Activated T-cell treated with anti-CD3 and anti-CD28 coated beads, Interleukin-2, amount 50 U/mL, for 72 hours (primary cell): ENCODE results near the gene BATF. TPM values are rescaled to one million over a fixed set of nuclear protein-coding genes. Genes with fewer than 3 reads are reported as not detected.
"Not testable (repeated sequence)": the region's sequence is repeated elsewhere in the genome, so short reads cannot be mapped to it uniquely, and the experiment has no call there.

Source experiments
- ATAC-seq, 2 donors: fragments of 150-1000 bp; cut with Tn5 transposase; replicated peaks in 1 of 2; 2 replicates each; pipeline ENCODE4 v1.10.0; 2021; ENCODE audit warnings: moderate library complexity in 2 of 2, mild to moderate bottlenecking in 1 of 2
- DNase-seq, 2 donors: peaks; one replicate each; pipeline ENCODE4 v3.0.0; 2021 to 2022; ENCODE audit warnings: mixed read lengths in 1 of 2
- H3K27ac Mint-ChIP-seq: one replicate; pipeline ENCODE4 v1.8.0; 2022; ENCODE audit warnings: mild to moderate bottlenecking, moderate library complexity, mixed read lengths
- H3K27me3 Mint-ChIP-seq: one replicate; pipeline ENCODE4 v1.8.0; 2022; ENCODE audit warnings: low read depth, mixed read lengths
- H3K36me3 Mint-ChIP-seq, 2 donors: one replicate each; pipeline ENCODE4 v1.8.0; 2022; ENCODE audit warnings: mixed read lengths in 2 of 2, mild to moderate bottlenecking in 1 of 2; ENCODE audit not compliant: insufficient read depth in 2 of 2
- H3K4me1 Mint-ChIP-seq: one replicate; pipeline ENCODE4 v1.8.0; 2022; ENCODE audit warnings: low read depth, mixed read lengths
- H3K4me3 Mint-ChIP-seq, 2 donors: one replicate each; pipeline ENCODE4 v1.8.0; 2022; ENCODE audit warnings: mild to moderate bottlenecking in 2 of 2, mixed read lengths in 2 of 2, moderate library complexity in 2 of 2
- H3K9me3 Mint-ChIP-seq, 2 donors: one replicate each; pipeline ENCODE4 v1.8.0; 2022; ENCODE audit warnings: mixed read lengths in 2 of 2
- total RNA-seq, 2 donors: library from RNA; stranded (reverse); gene quantifications; one replicate each; pipeline ENCODE4 v1.2.3, GENCODE V29; 2022

The BATF gene
- total RNA-seq = 100 to 1,000 TPM; 171 to 185 TPM

DNA sequence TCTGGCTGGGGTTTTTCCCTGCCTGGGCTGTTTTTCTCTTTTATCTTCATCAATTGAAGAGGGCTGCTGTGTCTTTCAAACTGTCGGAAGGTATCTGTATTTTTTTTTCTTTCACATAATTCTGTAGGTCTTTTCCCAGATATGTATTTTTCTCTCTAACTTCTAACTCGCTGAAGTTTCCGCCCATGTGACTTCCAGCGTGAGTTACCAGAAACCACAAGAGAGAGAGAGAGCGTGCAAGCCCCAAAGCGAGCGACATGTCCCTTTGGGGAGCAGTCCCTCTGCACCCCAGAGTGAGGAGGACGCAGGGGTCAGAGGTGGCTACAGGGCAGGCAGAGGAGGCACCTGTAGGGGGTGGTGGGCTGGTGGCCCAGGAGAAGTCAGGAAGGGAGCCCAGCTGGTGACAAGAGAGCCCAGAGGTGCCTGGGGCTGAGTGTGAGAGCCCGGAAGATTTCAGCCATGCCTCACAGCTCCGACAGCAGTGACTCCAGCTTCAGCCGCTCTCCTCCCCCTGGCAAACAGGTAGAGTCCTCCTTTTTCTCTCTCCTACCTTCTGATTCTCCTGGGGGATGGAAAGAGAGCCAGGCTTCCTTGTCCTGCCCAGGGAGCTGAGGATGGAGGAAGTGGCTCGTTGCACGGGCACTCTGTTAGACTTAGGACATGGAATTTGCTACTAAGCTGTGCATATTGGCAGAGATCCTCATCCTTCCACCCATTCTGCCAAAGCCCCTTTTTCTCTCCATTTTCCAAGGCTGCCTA is at the start of gene BATF:
BATF (plus strand) TSS at position 246 of the 759 bp plus-strand sequence; CDS start at position 460, 214 bp downstream.
- peak within 1 kb of the TSS; percentile 100 for H3K27ac Mint-ChIP-seq
- H3K4me1 Mint-ChIP-seq = peaks cover 81% of the 10 kb centered on the region
- ATAC-seq (peak; percentile 56 to 73), DNase-seq (peak; percentile 76)
- peak within 1 kb of the TSS; percentile 99 for H3K4me3 Mint-ChIP-seq
- peaks cover 39 to 46% of the 10 kb centered on the region in 2 donors for H3K36me3 Mint-ChIP-seq
- no peaks in the 10 kb centered on the region for H3K27me3 Mint-ChIP-seq
- no peaks in the 10 kb centered on the region for H3K9me3 Mint-ChIP-seq

DNA sequence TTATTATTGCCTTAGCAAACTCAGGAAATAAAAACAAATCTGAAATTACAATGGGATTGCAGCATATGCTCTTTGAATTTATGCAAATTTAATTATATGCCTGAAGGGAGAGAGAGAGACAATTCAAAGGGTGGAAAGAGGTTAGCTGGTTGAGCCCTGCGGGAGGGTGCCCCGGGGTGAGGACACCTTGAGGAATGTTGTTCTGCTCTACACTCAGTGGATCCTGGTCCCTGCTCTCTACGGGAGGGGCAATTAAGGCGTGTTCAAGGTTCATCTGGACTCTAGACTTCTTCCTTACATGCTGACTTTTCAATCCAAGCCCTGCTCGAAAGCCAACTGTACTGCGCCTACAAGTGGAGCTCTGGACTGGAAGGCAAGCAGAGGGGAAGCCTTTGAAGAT is 48.1 kb upstream of the BATF start:
- H3K4me1 Mint-ChIP-seq, H3K36me3 Mint-ChIP-seq, H3K9me3 Mint-ChIP-seq, H3K27ac Mint-ChIP-seq, H3K4me3 Mint-ChIP-seq, DNase-seq, ATAC-seq, H3K27me3 Mint-ChIP-seq: not testable (repeated sequence)

DNA sequence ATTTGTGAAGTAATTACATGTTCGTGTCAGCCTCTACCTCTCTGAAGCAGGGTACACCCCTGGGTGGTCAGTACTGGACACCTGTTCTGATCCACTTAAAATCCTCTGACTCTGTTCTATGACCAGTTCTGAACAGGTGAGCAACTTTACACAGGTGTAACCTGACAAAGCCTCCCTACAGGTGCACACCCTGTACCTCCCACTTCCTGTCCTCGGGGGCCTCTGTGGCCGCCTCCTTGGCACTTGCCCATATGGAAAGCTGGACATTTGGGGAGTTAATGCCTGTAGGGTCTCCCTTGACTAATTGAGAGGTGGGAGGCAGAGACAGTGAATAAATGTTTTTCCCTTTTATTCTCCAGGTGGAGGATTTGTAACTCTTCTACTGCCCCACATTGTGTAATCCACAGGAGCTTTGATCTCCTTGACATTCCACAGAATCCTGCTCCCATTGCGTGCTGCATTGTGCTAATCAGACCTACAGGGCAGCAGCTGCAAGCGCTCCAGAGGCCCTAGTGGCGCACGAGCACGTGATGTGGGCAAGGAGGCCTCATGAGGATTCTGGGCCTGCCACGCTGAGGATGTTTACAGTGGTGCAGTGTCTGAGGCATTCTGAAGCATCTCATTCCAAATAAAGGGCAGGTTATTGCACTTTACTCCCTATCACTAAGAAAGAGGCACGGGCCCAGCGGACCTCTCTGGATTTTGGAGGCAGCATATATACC is 45.8 kb upstream of the BATF start:
- Mint-ChIP-seq H3K9me3 (no peaks in the 10 kb centered on the region), H3K36me3 (no peaks in the 10 kb centered on the region), H3K27me3 (peaks cover 12% of the 10 kb centered on the region)

GRCh38 chr14:75477881-75478280 is 44.4 kb upstream of the BATF start:
- no peak overlapping the region for H3K27ac Mint-ChIP-seq
- peaks cover 15% of the 10 kb centered on the region for H3K27me3 Mint-ChIP-seq
- no peaks in the 10 kb centered on the region for H3K4me1 Mint-ChIP-seq
- H3K4me3 Mint-ChIP-seq = no peak overlapping the region
- no peaks in the 10 kb centered on the region for H3K36me3 Mint-ChIP-seq
- ATAC-seq (no peak), DNase-seq (no peak)
- no peaks in the 10 kb centered on the region for H3K9me3 Mint-ChIP-seq

More for the DNA sequence above, 45.8 kb upstream of the BATF start:
- no peak overlapping the region for H3K4me3 Mint-ChIP-seq
- DNase-seq (no peak), ATAC-seq (no peak)
- no peaks in the 10 kb centered on the region for H3K4me1 Mint-ChIP-seq
- no peak overlapping the region for H3K27ac Mint-ChIP-seq

DNA sequence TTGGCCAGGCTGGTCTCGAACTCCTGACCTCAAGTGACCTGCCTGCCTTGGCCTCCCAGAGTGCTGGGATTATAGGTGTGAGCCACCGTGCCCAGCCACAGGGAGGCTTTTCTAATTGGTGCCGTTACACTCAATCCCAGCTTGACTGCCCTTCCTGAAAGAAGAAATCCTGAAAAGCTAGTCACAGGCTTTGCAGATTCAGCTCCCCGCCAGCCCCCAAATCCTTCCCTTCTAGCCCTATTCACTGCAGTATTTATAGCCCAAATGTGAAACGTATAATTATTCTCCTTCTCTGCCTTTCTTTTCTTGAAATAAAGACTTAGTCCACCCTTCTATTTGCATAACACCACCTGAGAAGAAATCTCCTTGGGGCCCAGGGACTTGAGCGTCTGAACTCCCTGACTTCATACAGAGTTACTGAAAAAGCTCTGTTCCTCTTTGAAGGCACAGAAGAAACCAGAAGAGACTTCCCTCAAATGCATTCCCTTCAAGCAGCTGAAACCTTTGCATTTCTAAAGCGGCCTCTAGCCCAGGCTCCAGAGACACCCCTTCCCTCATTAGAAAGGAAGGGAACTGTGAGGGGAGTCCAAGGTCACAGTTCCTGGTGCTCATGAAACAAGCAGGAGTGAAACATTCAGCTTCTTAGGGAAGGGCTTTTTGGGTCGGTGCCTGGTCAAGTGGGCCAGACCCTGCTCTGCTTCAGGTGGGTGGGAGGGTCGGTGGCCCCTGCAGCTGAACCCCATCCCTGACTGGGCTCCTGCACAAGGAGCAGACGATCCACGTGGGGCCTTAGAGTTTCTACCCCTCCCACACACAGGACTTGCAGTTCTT is 42.3 kb upstream of the BATF start:
- Mint-ChIP-seq H3K27ac (no peak overlapping the region), H3K27me3 (peaks cover 15% of the 10 kb centered on the region), H3K4me1 (no peaks in the 10 kb centered on the region), H3K9me3 (no peaks in the 10 kb centered on the region), H3K36me3 (no peaks in the 10 kb centered on the region), H3K4me3 (no peak overlapping the region)
- ATAC-seq (no peak), DNase-seq (no peak)

DNA sequence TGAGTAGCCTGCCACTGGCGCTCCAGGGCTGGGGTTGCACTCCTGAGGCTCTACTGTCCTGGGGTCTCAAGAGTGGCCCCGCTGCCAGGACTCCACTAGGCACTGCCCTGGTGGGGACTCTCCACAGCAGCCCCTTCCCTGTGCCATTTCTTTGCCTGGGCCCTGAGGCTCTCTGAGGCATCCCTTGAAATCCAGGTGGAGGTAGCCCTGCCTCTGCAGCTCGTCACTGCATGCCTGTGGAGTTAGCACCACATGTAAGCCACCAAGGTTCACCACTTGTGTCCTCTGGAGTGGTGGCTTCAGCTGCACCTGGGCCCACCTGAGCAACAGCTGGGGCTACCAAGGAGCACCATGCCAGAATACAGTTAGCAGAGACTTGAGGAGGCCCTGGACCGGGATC is 39.9 kb upstream of the BATF start:
- Mint-ChIP-seq H3K4me1 (peaks cover 11% of the 10 kb centered on the region), H3K36me3 (peaks cover 2 to 3% of the 10 kb centered on the region in 2 donors), H3K27ac (no peak overlapping the region), H3K4me3 (no peak overlapping the region), H3K9me3 (peaks cover 0 to 2% of the 10 kb centered on the region in 2 donors), H3K27me3 (peaks cover 19% of the 10 kb centered on the region)
- ATAC-seq (no peak), DNase-seq (no peak)

GRCh38 chr14:75484711-75485429 is 37.4 kb upstream of the BATF start:
- no peak for ATAC-seq
- H3K36me3 Mint-ChIP-seq = peaks cover 2 to 3% of the 10 kb centered on the region in 2 donors
- no peak for DNase-seq

GRCh38 chr14:75486318-75486717 is 36.0 kb upstream of the BATF start:
- peaks cover 3 to 4% of the 10 kb centered on the region in 2 donors for H3K36me3 Mint-ChIP-seq
- H3K4me3 Mint-ChIP-seq = no peak overlapping the region
- peak overlapping the region; percentile 87 for H3K27ac Mint-ChIP-seq
- no peak for DNase-seq
- H3K9me3 Mint-ChIP-seq = peaks cover 0 to 5% of the 10 kb centered on the region in 2 donors
- ATAC-seq = no peak
- peaks cover 34% of the 10 kb centered on the region for H3K4me1 Mint-ChIP-seq
- peaks cover 9% of the 10 kb centered on the region for H3K27me3 Mint-ChIP-seq

More at GRCh38 chr14:75484711-75485429, 37.4 kb upstream of the BATF start:
- Mint-ChIP-seq H3K4me1 (peaks cover 30% of the 10 kb centered on the region), H3K4me3 (no peak overlapping the region), H3K27me3 (peaks cover 13% of the 10 kb centered on the region), H3K9me3 (peaks cover 0 to 2% of the 10 kb centered on the region in 2 donors), H3K27ac (peak overlapping the region; percentile 38)

DNA sequence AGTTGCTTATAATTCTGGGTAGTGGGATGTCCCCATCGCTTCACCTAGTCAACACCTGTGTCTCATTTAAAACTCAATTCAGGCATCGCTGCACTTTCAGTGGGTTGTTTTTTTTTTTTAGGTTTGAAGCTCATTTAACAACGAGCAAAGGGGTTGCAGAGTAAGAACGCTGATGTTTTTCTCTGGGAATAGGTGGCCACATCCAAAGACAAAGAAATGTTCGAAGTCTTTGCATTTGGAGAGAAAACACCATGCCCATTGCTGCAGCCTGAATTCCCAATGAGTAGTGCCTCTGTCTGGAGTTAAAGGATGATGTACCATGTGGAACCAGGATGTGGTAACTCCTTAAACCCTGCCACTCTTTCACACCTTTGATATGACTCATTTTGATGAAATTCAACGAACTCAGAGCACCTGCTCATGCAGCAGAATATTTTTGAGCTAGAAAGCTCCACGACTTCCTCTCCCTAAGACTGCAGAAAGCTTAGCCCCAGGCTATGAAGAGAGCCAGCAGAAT is 35.1 kb upstream of the BATF start:
- Mint-ChIP-seq H3K9me3 (peaks cover 0 to 5% of the 10 kb centered on the region in 2 donors), H3K27ac (no peak overlapping the region), H3K4me1 (peaks cover 43% of the 10 kb centered on the region), H3K27me3 (peaks cover 5% of the 10 kb centered on the region), H3K4me3 (peak overlapping the region in 1 of 2 donors; percentile 29), H3K36me3 (peaks cover 3 to 4% of the 10 kb centered on the region in 2 donors)
- DNase-seq (peak; percentile 26 to 28), ATAC-seq (peak; percentile 90 to 91)

- Mint-ChIP-seq H3K9me3 (peaks cover 0 to 5% of the 10 kb centered on the region in 2 donors), H3K27ac (no peak overlapping the region), H3K27me3 (peaks cover 5% of the 10 kb centered on the region), H3K4me3 (peak overlapping the region in 1 of 2 donors; percentile 20), H3K4me1 (peaks cover 66% of the 10 kb centered on the region), H3K36me3 (peaks cover 3 to 4% of the 10 kb centered on the region in 2 donors)
- ATAC-seq (no peak), DNase-seq (no peak)
These were observed 32.8 kb upstream of the BATF start for GRCh38 chr14:75489480-75489837.

DNA sequence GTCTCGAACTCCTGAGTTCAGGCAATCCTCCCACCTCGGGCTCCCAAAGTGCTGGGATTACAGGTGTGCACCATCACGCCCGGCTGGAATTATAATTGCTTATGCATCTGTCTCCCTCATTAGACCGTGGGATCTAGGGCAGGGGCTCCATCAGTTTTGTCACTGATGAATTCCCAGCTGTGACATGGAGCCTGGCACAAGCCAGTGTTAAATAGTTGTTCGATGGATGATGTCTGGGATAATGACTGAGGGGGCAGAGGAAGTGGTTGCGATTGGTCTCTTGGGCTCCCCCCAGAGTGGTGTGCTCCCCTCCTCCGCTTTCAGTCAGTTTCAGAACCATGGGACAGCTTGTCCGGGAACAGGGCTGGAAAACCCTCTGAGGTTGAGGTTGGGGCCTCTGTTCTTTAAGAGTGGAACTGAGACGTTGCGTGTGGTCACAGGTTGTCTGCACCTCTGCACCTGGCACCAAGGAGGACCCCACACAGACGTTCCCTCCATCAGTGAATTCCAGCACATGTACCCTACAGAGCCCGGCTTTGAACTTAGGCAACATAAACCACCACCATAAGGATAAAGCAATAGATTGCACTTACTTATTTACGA is 30.8 kb upstream of the BATF start:
- no peak overlapping the region for H3K27ac Mint-ChIP-seq
- ATAC-seq (no peak), DNase-seq (no peak)
- no peak overlapping the region for H3K4me3 Mint-ChIP-seq
- H3K4me1 Mint-ChIP-seq = peaks cover 84% of the 10 kb centered on the region
- H3K36me3 Mint-ChIP-seq = peaks cover 2% of the 10 kb centered on the region in 2 donors
- no peaks in the 10 kb centered on the region for H3K27me3 Mint-ChIP-seq
- H3K9me3 Mint-ChIP-seq = peaks cover 0 to 7% of the 10 kb centered on the region in 2 donors
